Fibroblast of skin of left biceps (primary cell): Measurements from ENCODE around the gene ANO10.
"Not testable (repeated sequence)": the region's sequence is repeated elsewhere in the genome, so short reads cannot be mapped to it uniquely, and the experiment has no call there.

ENCODE experiments used
- DNase-seq, 2 experiments: peaks; one replicate each; pipeline ENCODE4 v3.0.0-alpha.2; 2013; ENCODE audit warnings: low read depth in 2 of 2

Gene ANO10

DNA sequence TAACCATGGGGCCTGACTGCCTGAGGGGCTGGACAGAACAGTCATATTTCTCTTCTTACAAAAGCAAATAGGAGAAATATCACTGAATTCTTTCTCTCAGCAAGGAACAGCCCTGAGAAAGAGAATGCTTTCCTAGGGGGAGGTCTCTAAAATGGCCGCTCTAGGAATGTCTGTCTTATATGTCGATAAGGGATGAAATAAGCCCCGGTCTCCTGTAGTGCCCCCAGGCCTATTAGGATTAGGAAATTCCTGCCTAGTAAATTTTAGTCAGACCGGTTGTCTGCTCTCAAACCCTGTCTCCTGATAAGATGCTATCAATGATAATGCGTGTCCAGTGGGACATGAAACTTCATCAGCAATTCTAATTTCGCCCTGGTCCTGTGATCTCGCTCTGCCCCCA, 103.3 kb downstream of the ANO10 start:
- DNase-seq, result not testable (repeated sequence)

DNA sequence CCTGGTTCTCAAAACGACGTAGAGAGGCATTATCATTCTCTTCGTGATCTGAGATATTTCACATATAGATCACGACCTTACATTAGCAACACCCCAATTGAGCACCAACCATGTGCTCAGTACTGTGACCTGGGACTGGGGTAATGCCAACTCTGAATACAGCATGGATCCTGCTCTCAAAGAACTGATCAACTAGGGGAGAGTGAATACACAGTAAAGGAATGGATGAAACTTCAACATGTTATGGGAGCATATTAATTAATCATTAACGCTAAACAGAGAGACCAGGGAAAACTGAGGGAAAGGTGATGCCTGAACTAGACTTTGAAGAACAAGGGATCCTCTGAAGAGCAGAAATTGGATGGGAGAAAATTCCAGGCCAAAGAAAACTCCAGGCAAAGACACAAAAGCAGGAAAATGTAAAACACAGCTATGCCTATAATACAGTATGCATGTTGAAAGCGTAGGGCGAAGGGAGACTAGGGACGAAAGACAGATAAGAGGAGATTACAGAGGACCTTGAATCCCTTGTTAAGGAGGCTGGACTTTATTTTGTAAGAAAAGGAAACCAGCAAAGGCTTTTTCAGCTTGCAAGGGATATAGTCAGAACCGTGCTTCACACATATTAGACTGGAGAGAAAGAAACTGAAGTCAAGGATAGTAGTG, 105.7 kb downstream of the ANO10 start:
- DNase-seq, result no peak

DNA sequence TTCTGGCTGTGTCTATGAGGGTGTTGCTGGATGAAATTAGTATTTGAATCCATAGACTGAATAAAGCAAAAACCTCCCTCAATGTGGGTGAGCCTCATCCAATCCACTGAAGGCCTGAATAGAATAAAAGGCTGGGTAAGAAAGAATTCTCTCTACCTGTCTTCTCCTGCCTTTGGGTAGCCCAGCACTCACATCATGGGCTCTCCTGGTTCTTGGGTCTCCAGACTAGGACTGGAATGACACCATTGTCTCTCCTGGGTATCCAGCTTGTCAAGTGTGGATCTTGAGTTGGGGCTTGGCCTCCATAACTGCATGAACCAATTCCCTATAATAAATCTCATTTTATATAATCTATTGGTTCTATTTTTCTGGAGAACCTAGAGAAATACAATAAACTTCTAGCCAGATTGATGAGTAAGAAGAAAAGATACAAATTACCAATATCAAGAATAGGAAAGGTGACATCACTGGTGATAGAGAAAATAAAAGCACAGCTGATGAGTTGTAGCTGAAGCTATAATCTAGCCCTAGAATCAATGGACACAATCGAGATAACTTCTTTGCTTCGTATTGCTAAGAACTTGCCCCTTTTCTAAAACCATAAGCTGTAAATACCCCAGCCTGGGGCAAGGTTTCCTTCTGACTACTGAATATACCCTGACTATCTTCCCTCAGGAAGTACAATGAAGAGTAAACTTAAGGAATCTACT, 106.4 kb downstream of the ANO10 start:
- DNase-seq, result no peak

DNA sequence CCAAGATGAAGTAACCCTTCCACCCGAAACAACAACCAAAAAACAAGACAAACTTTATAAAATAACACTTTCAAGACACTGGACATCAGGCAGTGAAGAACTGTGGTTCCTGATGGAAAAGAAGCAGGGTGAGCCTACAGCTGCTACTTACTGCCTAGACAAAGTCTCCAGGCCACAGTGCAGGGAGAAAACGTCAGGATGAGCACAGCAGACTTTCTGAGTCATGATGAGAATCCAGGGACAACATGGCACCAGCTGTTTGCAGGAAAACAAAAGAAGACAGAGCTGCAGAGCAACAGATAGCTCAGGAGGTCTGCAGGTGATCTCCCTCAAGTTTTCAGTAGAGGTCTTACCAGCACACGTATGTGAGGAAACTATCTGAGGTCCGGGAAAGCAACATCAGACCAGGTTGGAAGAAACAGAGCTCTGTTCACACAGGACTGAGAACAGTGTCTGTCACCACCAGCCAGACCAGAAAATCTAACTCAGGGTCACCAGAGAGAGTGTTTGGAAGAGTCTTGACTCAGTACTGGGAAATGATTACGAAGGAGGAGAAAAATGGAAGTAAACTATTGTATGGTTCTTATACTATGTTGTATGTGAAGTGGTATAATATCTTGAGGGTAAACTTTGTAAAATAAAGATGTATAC, 108.9 kb downstream of the ANO10 start:
- no peak for DNase-seq

DNA sequence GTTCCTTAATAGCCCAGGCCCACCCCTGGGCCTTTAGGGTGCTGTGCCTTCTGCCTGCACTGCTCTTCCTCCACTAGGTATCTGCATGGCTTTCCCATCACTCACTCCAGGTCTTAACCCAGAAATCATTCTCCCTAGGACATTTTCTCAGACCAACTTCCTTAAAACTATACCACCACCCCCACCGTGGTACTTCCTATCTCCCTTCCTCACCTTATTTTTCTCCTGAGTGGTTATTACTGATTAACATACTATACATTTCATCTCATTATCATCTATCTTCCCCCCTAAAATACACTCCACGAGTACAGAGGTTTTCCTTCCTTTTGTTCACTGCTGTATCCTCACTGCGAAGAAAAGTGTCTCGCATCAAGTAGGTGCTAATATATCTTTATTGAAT, 115.2 kb downstream of the ANO10 start:
- no peak for DNase-seq

DNA sequence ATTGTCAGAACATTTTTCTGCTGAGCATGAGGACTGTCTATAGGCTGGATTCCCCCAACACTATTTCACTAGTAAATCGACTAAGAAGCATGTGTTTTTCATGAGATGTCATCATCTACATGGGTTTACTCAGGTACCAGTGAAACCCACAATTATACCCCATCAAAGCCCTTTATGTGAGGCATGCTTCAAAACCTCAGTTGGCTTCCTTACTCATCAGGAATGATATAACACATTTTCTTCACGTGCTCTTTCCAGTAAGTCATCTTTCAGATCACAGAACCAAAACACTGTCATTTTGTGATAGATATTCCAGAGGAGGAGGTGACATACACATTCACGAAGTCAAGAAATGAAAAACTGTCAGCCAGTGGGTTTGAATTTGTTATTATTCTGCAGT, 116.5 kb downstream of the ANO10 start:
- DNase-seq, result peak in 1 of 2 experiments; percentile 24

DNA sequence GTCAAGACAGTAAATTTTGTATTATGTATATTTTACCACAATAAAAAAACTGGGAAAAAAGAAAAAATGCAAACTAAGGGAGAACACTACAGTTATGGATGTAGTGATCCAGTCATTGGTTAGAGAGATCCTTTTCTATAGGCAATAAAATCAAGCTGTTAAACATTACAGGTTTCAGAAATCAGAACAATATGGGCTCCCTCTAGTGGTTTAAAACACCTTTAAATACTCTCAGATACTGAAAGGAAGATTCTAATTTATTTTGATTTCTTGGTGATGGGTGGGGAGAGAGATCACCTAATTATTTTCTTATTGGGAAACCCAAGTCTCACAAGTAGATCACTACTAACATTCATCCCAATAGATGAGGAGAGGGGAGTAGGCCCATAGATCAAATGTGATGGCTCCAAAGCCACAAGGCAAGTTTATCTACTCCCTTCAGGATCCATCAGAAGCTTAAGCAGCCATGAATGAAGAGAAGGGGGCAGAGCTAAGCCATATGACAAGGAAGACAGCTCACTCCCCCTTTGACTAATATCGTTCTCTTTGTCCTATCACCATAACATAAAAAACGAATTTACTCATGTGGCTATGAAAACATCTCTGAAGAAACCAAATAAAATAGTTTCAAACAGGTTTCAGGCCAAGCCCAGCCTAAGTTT, 118.6 kb downstream of the ANO10 start:
- no peak for DNase-seq

DNA sequence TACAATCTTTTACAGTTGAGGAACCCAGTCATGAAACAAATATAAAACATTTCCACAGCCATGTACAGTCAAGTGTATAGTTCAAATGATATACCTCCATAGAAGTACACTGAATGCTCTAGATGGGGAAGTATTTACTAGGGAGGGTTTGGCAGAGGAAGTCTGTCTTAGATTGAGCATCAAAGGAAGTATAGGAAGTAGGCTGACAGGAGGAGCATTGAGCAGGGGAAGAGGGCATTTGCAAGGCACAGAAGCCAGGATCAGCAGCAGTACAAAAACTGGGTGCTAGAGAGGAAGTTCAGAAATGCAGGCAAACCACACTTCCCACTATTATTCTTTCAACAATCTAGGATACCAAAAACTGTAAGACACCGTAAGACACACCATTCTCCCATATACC, 122.6 kb downstream of the ANO10 start:
- DNase-seq, result no peak

DNA sequence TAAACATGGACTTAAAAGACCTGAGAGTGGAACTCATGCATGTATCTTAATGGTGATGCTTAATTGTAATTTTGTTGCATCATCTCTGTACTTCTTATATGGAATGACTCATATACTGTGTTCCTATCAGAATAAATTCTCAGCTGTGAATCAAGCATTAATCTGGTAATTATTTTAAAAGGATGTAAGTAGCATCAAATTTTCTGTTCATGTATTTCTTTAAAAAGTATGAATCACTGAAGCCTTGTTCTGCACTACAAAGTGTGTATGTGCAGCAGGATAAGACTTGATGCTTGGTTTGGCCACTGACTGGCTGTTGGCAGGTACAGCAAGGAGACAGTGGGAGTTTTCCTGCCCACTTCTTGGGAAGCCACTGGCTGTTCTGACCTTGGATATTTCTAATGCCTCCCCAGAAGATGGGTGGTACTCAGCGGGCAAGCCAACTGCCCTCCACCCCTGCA, 123.9 kb downstream of the ANO10 start:
- DNase-seq, result peak; percentile 31 to 40

DNA sequence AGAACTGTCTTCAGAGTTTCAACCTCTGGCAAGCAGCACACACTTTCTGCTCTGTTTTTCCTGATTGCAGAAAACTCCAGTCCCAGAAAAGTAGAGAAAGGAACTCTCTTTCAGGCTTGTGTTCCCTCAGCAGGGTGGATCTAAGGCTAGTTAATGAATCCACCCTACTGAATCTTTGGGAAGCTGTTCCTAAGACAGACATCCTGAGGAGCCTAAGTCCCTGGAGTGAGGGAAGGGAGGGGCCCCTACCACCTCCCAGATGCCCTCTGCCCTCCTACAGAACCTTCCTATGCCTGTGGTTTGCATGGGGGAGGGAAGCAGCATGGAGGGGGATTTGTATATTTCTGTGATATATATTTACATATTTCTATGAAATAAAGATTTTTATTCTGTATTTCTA, 124.4 kb downstream of the ANO10 start:
- no peak for DNase-seq

DNA sequence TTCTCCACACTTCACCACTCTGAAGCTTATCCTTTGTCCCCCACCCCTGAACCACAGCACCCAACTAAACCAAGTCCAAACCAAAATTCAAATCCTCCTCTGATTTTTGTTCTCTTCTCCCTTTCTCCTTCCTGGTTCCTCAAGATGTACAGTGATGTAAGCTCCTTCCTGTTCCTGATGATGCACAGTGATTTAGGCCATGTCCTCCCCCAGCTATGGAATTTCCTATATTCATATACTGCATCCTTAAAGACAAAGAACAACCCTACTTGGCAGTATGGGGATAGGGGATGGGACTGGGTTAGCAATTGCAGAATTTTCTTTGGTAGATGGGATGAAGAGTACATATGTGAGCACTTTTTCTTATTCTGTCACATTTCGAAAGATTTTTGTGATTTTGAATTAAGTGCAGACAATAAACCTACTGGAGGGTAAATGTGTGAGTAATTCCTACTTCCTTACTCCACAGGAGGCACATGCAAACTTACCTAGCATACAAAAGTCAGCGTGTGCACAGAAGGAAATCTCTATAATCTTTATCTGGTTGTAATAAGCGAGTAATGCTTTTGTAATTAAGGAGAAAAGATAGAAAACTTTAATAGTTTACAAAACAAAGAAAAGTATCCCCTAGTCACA, 125.0 kb downstream of the ANO10 start:
- DNase-seq, result no peak

DNA sequence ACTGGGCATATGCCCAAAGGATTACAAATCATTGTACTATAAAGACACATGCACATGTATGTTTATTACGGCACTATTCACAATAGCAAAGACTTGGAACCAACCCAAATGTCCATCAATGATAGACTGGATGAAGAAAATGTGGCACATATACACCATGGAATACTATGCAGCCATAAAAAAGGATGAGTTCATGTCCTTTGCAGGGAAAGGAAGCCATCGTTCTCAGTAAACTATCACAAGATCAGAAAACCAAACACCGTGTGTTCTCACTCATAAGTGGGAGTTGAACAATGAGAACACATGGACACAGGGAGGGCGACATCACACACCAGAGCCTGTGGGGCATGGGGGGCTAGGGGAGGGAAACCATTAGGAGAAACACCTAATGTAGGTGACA, 128.9 kb downstream of the ANO10 start:
- DNase-seq, result not testable (repeated sequence)

DNA sequence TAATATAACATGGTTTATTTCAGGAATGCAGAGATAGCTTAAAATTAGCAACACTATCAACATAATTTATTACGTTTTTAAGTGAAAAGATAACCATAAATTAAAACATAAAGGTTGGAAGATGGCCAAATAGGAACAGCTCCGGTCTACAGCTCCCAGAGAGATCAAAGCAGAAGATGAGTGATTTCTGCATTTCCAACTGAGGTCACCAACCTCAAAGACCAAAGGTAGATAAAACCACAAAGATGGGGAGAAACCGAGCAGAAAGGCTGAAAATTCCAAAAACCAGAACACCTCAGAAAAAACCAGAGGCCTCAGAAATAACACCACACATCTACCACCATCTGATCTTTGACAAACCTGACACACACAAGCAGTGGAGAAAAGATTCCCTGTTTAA, 130.0 kb downstream of the ANO10 start:
- DNase-seq, result not testable (repeated sequence)

DNA sequence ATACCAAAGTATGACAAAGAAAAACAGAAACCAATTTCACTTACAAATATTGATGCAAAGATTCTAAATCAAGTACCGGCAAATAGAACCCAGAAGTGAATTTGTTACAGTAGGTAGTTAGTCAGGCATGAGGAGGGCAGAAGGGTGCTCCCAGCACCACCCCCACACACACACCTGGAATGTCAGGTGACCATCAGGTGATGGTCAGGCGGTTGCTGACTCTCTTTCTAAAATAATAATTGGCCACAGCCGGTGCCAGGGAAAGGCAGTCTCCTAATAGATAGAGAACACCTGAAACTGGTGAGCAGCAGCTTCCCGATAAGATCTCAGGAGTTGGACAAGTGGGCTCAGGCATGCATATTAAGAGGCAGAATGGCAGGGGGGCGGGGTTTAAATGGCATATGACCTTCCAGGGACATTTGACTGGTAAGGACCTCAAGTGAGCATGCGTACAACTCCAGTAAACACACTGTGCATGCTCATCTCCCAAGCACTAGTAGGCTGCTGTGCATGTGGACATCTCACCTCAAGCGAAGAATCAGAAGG, 131.1 kb downstream of the ANO10 start:
- no peak for DNase-seq

DNA sequence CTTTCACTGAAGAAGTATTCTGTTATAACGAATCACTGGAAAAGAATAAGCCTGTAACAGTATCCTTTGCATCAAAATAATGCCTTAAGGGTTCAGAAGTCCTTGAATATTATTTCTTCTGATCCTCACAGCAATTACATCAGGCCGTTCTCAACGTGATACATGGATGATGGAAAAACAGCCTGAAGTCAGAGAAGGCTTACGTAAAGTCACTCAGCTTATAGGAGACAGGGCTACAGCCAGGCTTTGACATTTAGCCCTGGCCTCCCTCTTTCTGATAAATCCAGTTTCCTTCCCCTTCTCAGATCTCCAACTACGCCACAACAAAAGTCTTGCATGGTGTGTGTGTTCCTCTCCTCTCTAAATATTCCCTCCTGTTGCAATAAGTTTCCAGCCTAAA, 131.9 kb downstream of the ANO10 start:
- DNase-seq, result no peak

DNA sequence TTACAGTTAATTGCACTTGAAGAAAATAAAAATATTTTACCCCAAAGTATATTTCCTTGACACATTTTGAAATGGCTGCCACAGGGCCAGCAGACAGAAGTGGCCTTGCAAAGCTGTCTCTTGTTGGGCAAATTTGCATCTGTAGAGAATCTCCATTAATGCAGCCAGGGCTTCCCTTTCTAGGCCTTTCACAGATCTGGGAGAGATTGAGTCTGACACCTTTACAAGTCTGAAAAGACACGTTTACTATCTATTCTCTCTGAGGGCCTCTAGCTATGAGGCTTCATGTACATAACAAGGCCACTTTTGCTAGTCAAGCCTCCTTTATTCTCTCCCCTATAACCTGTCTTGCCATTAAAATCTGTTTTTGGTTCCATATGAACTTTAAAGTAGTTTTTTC, 135.9 kb downstream of the ANO10 start:
- no peak for DNase-seq

DNA sequence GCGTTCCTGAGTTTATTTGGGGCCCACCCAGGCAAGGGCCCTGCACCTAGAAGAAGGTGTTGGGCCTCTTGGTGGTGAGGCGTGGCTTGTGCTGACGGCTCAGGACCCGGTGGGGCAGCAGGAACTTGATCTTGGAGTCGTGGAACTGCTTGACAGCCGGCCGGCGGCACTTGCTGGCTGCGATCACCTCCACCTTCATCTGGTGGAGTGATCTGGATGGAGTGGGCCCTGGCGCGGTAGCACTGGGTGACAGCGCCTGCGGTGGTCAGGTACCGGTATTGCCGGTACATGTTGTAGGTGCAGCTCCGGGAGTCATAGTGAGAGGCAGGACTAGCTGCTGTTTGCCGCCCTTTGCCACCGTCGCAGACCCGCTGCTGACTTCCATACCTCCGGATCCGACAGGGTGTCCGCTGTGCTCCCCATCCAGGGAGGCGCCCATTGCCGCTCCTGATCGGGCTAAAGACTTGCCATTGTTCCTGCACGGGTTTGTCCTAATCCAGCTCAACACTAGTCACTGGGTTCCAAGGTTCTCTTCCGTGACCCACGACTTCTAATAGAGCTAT, 136.8 kb downstream of the ANO10 start:
- DNase-seq, result no peak

DNA sequence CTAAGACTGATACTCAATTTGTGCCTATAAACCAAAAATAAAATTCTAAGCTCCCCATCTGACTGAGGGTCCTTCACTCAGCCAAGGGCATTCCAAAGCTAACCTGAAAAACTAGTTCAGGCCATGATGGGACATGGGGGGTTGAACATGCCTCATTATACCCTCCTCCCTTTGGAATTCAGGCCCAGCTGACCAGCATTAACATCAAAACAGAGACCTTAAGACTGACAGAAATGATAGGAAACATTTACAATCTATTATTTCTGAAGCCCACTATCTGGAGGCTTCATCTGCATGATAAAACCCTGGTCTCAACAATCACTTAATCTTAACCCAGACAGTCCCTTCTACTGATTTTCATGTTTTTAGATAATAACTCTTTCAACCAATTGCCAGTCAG, 140.4 kb downstream of the ANO10 start:
- DNase-seq, result no peak

DNA sequence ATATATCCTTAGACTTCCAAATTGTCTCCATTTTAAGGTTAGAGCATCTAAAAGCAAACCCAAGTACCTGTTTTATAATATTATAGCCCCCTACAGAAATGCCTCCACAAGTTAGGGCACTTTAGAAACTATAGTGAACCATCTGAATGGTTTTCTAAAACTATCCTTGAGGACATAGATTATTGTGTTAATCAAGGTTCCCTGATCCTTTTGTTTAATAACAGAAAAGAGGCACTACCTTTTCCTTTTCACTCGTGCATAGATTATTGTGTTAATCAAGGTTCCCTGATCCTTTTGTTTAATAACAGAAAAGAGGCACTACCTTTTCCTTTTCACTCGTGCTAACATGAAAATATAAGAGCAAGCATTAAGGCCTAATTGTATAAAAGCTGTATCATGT, 143.0 kb downstream of the ANO10 start:
- not testable (repeated sequence) for DNase-seq

DNA sequence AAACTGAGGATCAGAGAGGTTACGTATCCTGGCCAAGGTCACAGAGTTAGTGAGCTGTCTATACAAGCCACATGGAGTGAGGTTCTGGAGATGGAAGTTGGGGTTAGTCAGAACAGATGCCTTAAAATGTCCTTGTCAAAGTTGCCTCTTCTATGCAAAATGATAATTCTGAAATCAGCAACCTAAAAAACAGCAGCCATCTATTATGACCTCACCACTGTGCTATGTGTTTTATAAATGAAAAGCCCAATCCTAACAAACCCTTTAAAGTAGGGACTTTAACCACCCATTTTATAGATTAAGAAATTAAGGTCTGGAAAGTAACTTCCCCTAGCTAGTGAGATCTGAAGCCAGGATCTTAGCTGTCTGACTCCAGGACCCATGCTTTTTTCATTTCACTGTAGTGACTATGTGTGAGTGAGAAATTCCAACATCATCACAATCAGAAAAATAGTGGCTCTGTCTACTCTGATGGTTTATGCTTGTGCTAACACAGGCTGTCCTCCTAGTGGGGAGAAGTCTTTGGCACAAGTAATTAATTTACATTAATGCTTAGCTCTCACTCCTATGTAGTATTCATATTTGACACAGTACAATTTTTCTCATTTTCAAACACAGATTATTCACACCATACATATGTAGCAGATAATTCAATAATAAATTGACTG, 143.6 kb downstream of the ANO10 start:
- no peak for DNase-seq

DNA sequence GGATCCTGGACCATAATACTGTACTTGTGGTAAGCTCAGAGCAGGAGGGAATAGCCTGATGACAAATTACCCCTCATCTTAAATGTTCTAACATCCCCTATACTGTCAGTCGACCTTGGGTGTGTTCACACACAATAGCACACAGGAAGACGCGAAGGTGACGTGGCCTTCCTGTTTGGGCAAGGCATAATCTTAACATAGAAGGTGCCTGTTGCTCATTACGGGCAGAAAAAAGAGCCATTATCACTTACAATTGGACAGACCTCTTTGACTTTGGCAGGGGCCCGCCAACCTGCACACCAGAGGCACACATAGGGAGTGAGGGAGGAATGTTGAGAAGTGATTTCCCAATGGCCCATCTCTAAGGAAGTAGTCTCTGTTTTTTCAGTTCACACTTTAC, 144.2 kb downstream of the ANO10 start:
- no peak for DNase-seq
